ENCODE results near the gene NWD2. TPM values are rescaled to one million over a fixed set of nuclear protein-coding genes. Genes with fewer than 3 reads are reported as not detected.

NWD2 gene
- total RNA-seq, 1 experiment from 2014 or later: not detected

DNA sequence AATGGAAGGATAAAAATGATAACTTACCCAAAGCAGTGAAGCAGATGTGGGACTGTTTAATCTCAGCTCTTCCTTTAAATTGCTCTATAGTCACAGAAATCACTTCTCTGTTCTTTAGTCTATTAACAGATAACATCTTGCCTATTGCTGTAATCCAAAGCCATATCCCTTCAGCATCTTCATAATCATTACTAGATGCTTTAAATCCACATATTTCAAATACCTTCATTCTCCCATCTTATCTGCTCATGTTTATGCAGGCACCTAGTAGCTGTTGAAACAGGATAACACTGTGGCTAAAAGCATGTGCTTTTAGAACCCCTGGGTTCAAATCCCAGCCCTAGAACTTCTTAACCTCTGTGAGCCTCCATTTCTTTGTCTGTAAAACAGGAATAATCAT lies 231.7 kb downstream of the NWD2 start:
- Histone ChIP-seq H3K4me2 (ENCODE audit: low read length) (no peak overlapping the region), H3K9me3 (ENCODE audit: control insufficient read depth in 1 of 2, insufficient read depth in 1 of 2, low read depth in 1 of 2, low read length in 2 of 2) (no peaks in the 10 kb centered on the region), H3K9ac (ENCODE audit: low read length) (no peak overlapping the region), H3K27ac (ENCODE audit: low read depth, low read length) (no peak overlapping the region), H3K36me3 (ENCODE audit: control insufficient read depth in 1 of 2, insufficient read depth in 2 of 2, low read length in 2 of 2) (no peaks in the 10 kb centered on the region), H3K9me2 (ENCODE audit: insufficient read depth) (no peaks in the 10 kb centered on the region), H2AFZ (ENCODE audit: low read depth, low read length, poor library complexity, severe bottlenecking) (no peak overlapping the region), H3K4me3 (replicated peaks in 1 of 2; ENCODE audit: low read depth in 1 of 2, low read length in 2 of 2) (no peak overlapping the region), H3K79me2 (ENCODE audit: insufficient read depth, low read length) (no peaks in the 10 kb centered on the region), H3K27me3 (ENCODE audit: insufficient read depth, low read length) (no peaks in the 10 kb centered on the region), H4K20me1 (ENCODE audit: insufficient read depth) (no peaks in the 10 kb centered on the region), H3K4me1 (ENCODE audit: control insufficient read depth in 1 of 2, insufficient read depth in 2 of 2, low read length in 2 of 2) (no peaks in the 10 kb centered on the region)
- POLR2A ChIA-PET: no interaction called here
- no TSS peak for BruUV-seq (replicated peaks)
- CTCF ChIA-PET: no interaction called here
- no peak for ATAC-seq
- intact Hi-C loops (cut with micrococcal nuclease): no loop called here
- TF ChIP-seq ELF1 (IDR thresholded peaks at IDR 0.05; ENCODE audit: borderline replicate concordance, low read depth): no peak
- TF ChIP-seq FOSL1 (IDR thresholded peaks at IDR 0.05; ENCODE audit: low read depth): no peak
- TF ChIP-seq, protein P1, sequence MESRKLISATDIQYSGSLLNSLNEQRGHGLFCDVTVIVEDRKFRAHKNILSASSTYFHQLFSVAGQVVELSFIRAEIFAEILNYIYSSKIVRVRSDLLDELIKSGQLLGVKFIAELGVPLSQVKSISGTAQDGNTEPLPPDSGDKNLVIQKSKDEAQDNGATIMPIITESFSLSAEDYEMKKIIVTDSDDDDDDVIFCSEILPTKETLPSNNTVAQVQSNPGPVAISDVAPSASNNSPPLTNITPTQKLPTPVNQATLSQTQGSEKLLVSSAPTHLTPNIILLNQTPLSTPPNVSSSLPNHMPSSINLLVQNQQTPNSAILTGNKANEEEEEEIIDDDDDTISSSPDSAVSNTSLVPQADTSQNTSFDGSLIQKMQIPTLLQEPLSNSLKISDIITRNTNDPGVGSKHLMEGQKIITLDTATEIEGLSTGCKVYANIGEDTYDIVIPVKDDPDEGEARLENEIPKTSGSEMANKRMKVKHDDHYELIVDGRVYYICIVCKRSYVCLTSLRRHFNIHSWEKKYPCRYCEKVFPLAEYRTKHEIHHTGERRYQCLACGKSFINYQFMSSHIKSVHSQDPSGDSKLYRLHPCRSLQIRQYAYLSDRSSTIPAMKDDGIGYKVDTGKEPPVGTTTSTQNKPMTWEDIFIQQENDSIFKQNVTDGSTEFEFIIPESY (IDR thresholded peaks at IDR 0.05; ENCODE audit: extremely low read depth, insufficient replicate concordance, low read length): no peak
- no peak for DNase-seq (ENCODE audit: low read depth, low spot score)
- RAD21 ChIA-PET (ENCODE audit: low non-redundant PET in 1 of 2, low total read pairs in 2 of 2, uncharacterized antibody in 2 of 2, unreplicated experiment in 2 of 2): no interaction called here

DNA sequence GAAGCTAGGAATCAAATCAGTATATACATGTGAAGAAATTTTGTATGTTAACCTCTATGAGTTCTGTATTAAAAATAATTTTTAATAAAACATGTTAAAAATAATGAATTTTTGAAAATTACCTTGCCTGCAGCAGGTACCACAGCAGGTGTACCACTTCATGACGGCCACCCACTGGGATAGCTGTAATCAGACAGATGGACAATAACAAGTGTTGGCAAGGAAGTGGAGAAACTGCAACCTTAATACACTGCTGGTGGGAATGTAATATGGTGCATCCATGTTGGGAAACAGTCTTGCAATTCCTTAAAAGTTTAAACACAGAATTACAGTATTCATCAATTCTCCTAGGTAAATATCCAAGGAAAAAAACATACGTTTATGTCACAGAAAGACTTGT lies 232.1 kb downstream of the NWD2 start:
- no peaks in the 10 kb centered on the region for H3K36me3 ChIP-seq (ENCODE audit: control insufficient read depth in 1 of 2, insufficient read depth in 2 of 2, low read length in 2 of 2)
- no peak overlapping the region for H3K9ac ChIP-seq (ENCODE audit: low read length)
- no peak overlapping the region for H2AFZ ChIP-seq (ENCODE audit: low read depth, low read length, poor library complexity, severe bottlenecking)
- RAD21 ChIA-PET (ENCODE audit: low non-redundant PET in 1 of 2, low total read pairs in 2 of 2, uncharacterized antibody in 2 of 2, unreplicated experiment in 2 of 2): no interaction called here
- no peaks in the 10 kb centered on the region for H3K4me1 ChIP-seq (ENCODE audit: control insufficient read depth in 1 of 2, insufficient read depth in 2 of 2, low read length in 2 of 2)
- CTCF ChIA-PET: no interaction called here
- H3K4me2 ChIP-seq (ENCODE audit: low read length): no peak overlapping the region
- ATAC-seq (no peak), DNase-seq (ENCODE audit: low read depth, low spot score) (no peak)
- no peak overlapping the region for H3K4me3 ChIP-seq (replicated peaks in 1 of 2; ENCODE audit: low read depth in 1 of 2, low read length in 2 of 2)
- no peaks in the 10 kb centered on the region for H3K79me2 ChIP-seq (ENCODE audit: insufficient read depth, low read length)
- H3K9me2 ChIP-seq (ENCODE audit: insufficient read depth): no peaks in the 10 kb centered on the region
- H3K27ac ChIP-seq (ENCODE audit: low read depth, low read length): no peak overlapping the region
- intact Hi-C loops (cut with micrococcal nuclease): no loop called here
- H3K27me3 ChIP-seq (ENCODE audit: insufficient read depth, low read length): no peaks in the 10 kb centered on the region
- no peaks in the 10 kb centered on the region for H3K9me3 ChIP-seq (ENCODE audit: control insufficient read depth in 1 of 2, insufficient read depth in 1 of 2, low read depth in 1 of 2, low read length in 2 of 2)
- no peaks in the 10 kb centered on the region for H4K20me1 ChIP-seq (ENCODE audit: insufficient read depth)
- POLR2A ChIA-PET: no interaction called here
- BruUV-seq (replicated peaks): no TSS peak
- no peak for TF ChIP-seq CBX3 (IDR thresholded peaks at IDR 0.05; ENCODE audit: low read depth)
- no peak for TF ChIP-seq SP1 (IDR thresholded peaks at IDR 0.05; ENCODE audit: low read depth)
- TF ChIP-seq EZH2 (IDR thresholded peaks at IDR 0.05): no peak
- no peak for TF ChIP-seq FOSL1 (IDR thresholded peaks at IDR 0.05; ENCODE audit: low read depth)
- TF ChIP-seq ZFX (IDR thresholded peaks at IDR 0.05): no peak
- TF ChIP-seq POLR2A (IDR thresholded peaks at IDR 0.05; ENCODE audit: borderline replicate concordance, extremely low read depth, insufficient read depth, insufficient read length): no peak
- TF ChIP-seq TCF7L2 (IDR thresholded peaks at IDR 0.05; ENCODE audit: borderline replicate concordance, extremely low read depth, insufficient read depth, insufficient read length): no peak
- TF ChIP-seq YY1 (IDR thresholded peaks at IDR 0.05; ENCODE audit: extremely low read depth, insufficient replicate concordance, low read depth, low read length): no peak
- TF ChIP-seq SRF (IDR thresholded peaks at IDR 0.05; ENCODE audit: low read depth): no peak
- TF ChIP-seq, protein P2, sequence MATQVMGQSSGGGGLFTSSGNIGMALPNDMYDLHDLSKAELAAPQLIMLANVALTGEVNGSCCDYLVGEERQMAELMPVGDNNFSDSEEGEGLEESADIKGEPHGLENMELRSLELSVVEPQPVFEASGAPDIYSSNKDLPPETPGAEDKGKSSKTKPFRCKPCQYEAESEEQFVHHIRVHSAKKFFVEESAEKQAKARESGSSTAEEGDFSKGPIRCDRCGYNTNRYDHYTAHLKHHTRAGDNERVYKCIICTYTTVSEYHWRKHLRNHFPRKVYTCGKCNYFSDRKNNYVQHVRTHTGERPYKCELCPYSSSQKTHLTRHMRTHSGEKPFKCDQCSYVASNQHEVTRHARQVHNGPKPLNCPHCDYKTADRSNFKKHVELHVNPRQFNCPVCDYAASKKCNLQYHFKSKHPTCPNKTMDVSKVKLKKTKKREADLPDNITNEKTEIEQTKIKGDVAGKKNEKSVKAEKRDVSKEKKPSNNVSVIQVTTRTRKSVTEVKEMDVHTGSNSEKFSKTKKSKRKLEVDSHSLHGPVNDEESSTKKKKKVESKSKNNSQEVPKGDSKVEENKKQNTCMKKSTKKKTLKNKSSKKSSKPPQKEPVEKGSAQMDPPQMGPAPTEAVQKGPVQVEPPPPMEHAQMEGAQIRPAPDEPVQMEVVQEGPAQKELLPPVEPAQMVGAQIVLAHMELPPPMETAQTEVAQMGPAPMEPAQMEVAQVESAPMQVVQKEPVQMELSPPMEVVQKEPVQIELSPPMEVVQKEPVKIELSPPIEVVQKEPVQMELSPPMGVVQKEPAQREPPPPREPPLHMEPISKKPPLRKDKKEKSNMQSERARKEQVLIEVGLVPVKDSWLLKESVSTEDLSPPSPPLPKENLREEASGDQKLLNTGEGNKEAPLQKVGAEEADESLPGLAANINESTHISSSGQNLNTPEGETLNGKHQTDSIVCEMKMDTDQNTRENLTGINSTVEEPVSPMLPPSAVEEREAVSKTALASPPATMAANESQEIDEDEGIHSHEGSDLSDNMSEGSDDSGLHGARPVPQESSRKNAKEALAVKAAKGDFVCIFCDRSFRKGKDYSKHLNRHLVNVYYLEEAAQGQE (IDR thresholded peaks at IDR 0.05; ENCODE audit: low read depth): no peak
- TF ChIP-seq, protein P3, sequence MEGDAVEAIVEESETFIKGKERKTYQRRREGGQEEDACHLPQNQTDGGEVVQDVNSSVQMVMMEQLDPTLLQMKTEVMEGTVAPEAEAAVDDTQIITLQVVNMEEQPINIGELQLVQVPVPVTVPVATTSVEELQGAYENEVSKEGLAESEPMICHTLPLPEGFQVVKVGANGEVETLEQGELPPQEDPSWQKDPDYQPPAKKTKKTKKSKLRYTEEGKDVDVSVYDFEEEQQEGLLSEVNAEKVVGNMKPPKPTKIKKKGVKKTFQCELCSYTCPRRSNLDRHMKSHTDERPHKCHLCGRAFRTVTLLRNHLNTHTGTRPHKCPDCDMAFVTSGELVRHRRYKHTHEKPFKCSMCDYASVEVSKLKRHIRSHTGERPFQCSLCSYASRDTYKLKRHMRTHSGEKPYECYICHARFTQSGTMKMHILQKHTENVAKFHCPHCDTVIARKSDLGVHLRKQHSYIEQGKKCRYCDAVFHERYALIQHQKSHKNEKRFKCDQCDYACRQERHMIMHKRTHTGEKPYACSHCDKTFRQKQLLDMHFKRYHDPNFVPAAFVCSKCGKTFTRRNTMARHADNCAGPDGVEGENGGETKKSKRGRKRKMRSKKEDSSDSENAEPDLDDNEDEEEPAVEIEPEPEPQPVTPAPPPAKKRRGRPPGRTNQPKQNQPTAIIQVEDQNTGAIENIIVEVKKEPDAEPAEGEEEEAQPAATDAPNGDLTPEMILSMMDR (IDR thresholded peaks at IDR 0.05 in 2 of 3, conservative IDR thresholded peaks at IDR 0.05 in 1 of 3; ENCODE audit: borderline replicate concordance in 1 of 3, insufficient read depth in 1 of 3, low read depth in 2 of 3, low read length in 2 of 3): no peak
- TF ChIP-seq SIN3A (IDR thresholded peaks at IDR 0.05; ENCODE audit: low read depth): no peak
- no peak for TF ChIP-seq RAD21 (IDR thresholded peaks at IDR 0.05; ENCODE audit: low read depth)

Data from HCT116 (cell line).